Transverse colon (tissue), 4 donors: ENCODE results near the gene MYO16.

ENCODE experiments used
- EP300 ChIP-seq: sonication (generic); formaldehyde crosslinking; IDR thresholded peaks from one replicate; pipeline ENCODE4 v1.6.1; 2017; ENCODE audit warnings: antibody characterized with exemption, low read depth
- POLR2A ChIP-seq: fragments of 450-650 bp; IDR thresholded peaks from one replicate; pipeline ENCODE4 v1.6.1; 2016; ENCODE audit warnings: antibody characterized with exemption, mild to moderate bottlenecking, moderate library complexity
- POLR2AphosphoS5 ChIP-seq, 3 donors: sonication (generic); formaldehyde crosslinking; IDR thresholded peaks; one replicate each; pipeline ENCODE4 v1.6.1; 2016; ENCODE audit warnings: antibody characterized with exemption in 3 of 3
- TF ChIP-seq, protein P1 (sequence below), 5 experiments: fragments of 200-600 bp in 3 of 5; fragments of 450-650 bp in 2 of 5; sonication (generic) in 3 of 5; IDR thresholded peaks; 1 replicate in 2 of 5; 2 replicates in 3 of 5; pipeline ENCODE4 v1.5.1; 2016 to 2017; ENCODE audit warnings: antibody characterized with exemption in 5 of 5, inconsistent platforms in 3 of 5, mild to moderate bottlenecking in 2 of 5, moderate library complexity in 1 of 5

DNA sequence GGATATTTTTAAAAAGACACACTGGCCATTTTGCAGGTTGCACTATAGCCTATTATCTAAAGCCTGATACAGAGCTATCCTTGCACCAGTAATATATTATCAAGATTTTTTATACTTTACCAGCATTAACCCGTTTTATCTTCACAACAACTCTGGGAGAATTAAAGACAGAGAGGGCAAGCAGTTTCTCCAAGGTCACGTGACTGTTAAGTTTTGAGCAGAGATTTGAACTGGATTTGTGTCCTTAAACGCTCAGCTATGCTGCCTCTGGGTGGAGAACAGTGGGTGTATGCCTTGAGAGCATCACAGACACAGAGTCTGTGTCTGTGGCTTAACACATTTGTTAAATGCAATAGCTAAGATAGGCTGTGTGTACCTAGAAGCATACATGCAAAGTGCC is 147.2 kb downstream of the MYO16 start:
- TF ChIP-seq, protein P1, sequence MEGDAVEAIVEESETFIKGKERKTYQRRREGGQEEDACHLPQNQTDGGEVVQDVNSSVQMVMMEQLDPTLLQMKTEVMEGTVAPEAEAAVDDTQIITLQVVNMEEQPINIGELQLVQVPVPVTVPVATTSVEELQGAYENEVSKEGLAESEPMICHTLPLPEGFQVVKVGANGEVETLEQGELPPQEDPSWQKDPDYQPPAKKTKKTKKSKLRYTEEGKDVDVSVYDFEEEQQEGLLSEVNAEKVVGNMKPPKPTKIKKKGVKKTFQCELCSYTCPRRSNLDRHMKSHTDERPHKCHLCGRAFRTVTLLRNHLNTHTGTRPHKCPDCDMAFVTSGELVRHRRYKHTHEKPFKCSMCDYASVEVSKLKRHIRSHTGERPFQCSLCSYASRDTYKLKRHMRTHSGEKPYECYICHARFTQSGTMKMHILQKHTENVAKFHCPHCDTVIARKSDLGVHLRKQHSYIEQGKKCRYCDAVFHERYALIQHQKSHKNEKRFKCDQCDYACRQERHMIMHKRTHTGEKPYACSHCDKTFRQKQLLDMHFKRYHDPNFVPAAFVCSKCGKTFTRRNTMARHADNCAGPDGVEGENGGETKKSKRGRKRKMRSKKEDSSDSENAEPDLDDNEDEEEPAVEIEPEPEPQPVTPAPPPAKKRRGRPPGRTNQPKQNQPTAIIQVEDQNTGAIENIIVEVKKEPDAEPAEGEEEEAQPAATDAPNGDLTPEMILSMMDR (IDR thresholded peaks at IDR 0.05), result no peak
- no peak for TF ChIP-seq POLR2AphosphoS5 (IDR thresholded peaks at IDR 0.05)
- no peak for TF ChIP-seq POLR2A
- no peak for TF ChIP-seq EP300
